Measurements from ENCODE around the gene RAB6B. TPM values are rescaled to one million over a fixed set of nuclear protein-coding genes. Genes with fewer than 3 reads are reported as not detected.

The RAB6B gene
- total RNA-seq, 1 donor from 2014 or later, result 21.2 TPM

- Mint-ChIP-seq H3K36me3 (peaks cover 15% of the 10 kb centered on the region), H3K9me3 (no peaks in the 10 kb centered on the region), H3K4me1 (ENCODE audit: unreplicated experiment) (peaks cover 18% of the 10 kb centered on the region), H3K4me3 (no peak overlapping the region), H3K27ac (no peak overlapping the region), H3K27me3 (peaks cover 35% of the 10 kb centered on the region)
- TF ChIP-seq CTCF (conservative IDR thresholded peaks at IDR 0.05), result no peak
- no peak for DNase-seq (ENCODE audit: extremely low spot score, unreplicated experiment)
Measured at GRCh38 chr3:133803469-133803868, 92.2 kb downstream of the RAB6B start.

GRCh38 chr3:133799794-133800585 lies 95.7 kb downstream of the RAB6B start:
- Mint-ChIP-seq H3K36me3 (no peaks in the 10 kb centered on the region), H3K9me3 (no peaks in the 10 kb centered on the region), H3K27ac (no peak overlapping the region), H3K4me3 (no peak overlapping the region), H3K27me3 (peaks cover 35% of the 10 kb centered on the region), H3K4me1 (ENCODE audit: unreplicated experiment) (peaks cover 1% of the 10 kb centered on the region)
- TF ChIP-seq CTCF (conservative IDR thresholded peaks at IDR 0.05), result no peak
- DNase-seq (ENCODE audit: extremely low spot score, unreplicated experiment), result no peak

- no peak overlapping the region for H3K4me3 Mint-ChIP-seq
- TF ChIP-seq CTCF (conservative IDR thresholded peaks at IDR 0.05), result no peak
- H3K9me3 Mint-ChIP-seq, result peaks cover 4% of the 10 kb centered on the region
- no peak overlapping the region for H3K27ac Mint-ChIP-seq
- no peak for DNase-seq (ENCODE audit: extremely low spot score, unreplicated experiment)
- H3K4me1 Mint-ChIP-seq (ENCODE audit: unreplicated experiment), result no peaks in the 10 kb centered on the region
- no peaks in the 10 kb centered on the region for H3K36me3 Mint-ChIP-seq
- peaks cover 29% of the 10 kb centered on the region for H3K27me3 Mint-ChIP-seq
Measured at GRCh38 chr3:133797396-133798105, 98.1 kb downstream of the RAB6B start.

- H3K9me3 Mint-ChIP-seq, result peaks cover 4% of the 10 kb centered on the region
Measured at GRCh38 chr3:133792171-133792763, 103.4 kb downstream of the RAB6B start.

GRCh38 chr3:133788024-133788423 lies 107.7 kb downstream of the RAB6B start:
- Mint-ChIP-seq H3K27ac (no peak overlapping the region), H3K4me1 (ENCODE audit: unreplicated experiment) (no peaks in the 10 kb centered on the region), H3K27me3 (no peaks in the 10 kb centered on the region), H3K9me3 (peaks cover 4% of the 10 kb centered on the region), H3K36me3 (no peaks in the 10 kb centered on the region), H3K4me3 (no peak overlapping the region)
- TF ChIP-seq CTCF (conservative IDR thresholded peaks at IDR 0.05), result no peak
- no peak for DNase-seq (ENCODE audit: extremely low spot score, unreplicated experiment)

More at GRCh38 chr3:133792171-133792763, 103.4 kb downstream of the RAB6B start:
- no peaks in the 10 kb centered on the region for H3K36me3 Mint-ChIP-seq
- no peaks in the 10 kb centered on the region for H3K4me1 Mint-ChIP-seq (ENCODE audit: unreplicated experiment)
- no peak overlapping the region for H3K27ac Mint-ChIP-seq
- H3K27me3 Mint-ChIP-seq, result no peaks in the 10 kb centered on the region
- no peak overlapping the region for H3K4me3 Mint-ChIP-seq
- TF ChIP-seq CTCF (conservative IDR thresholded peaks at IDR 0.05), result no peak
- DNase-seq (ENCODE audit: extremely low spot score, unreplicated experiment), result no peak
